ENCODE measurements around the gene RSF1.
"Not testable (repeated sequence)": the region's sequence is repeated elsewhere in the genome, so short reads cannot be mapped to it uniquely, and the experiment has no call there.

The RSF1 gene

DNA sequence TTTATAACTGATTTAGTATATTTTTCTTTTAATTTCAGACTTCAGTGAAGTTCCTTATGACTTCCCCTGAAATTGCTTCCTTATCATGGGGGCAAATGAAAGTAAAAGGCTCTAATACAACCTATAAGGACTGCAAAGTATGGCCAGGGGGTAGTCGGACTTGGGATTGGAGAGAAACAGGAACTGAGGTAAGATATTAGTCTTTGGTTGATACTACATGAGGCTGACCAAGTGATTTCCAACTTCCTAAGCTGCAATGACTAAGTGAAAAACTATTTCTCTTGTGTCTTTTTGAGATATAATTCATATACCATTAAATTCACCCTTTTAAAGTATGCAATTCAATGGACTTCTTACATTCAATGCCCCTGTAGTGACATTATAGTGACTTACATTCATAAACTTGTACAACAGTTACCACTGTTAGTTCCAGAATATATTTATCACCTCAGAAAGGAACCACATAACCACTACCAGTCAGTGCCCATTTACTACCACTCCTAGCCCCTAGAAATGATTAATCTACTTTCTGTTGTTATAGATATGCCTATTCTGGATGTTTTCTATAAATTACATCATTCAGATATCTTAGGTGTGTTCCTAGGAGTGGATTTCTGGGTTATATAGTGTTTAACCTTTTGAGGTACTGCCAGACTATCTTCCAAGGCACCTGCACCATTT, 22.1 kb upstream of the RSF1 start:
- Histone ChIP-seq H3K36me3 (ENCODE audit: control insufficient read depth, insufficient read depth, low read length) (peaks cover 12% of the 10 kb centered on the region), H3K27me3 (ENCODE audit: control insufficient read depth, insufficient read depth, low read length, poor library complexity, severe bottlenecking) (no peaks in the 10 kb centered on the region), H3K4me3 (ENCODE audit: insufficient read depth, low read depth, low read length) (no peak overlapping the region), H3K27ac (ENCODE audit: insufficient read depth, low read depth, low read length, poor library complexity, severe bottlenecking) (no peak overlapping the region), H3K4me1 (ENCODE audit: control insufficient read depth, insufficient read depth, low read length) (no peaks in the 10 kb centered on the region), H3K9me3 (ENCODE audit: control insufficient read depth, low read length) (no peaks in the 10 kb centered on the region)
- WGBS, 2 experiments, result 88% methylated on average over 1 of the region's 1 CpG; no CpG with 5 or more reads in 1 of the 2 experiments

DNA sequence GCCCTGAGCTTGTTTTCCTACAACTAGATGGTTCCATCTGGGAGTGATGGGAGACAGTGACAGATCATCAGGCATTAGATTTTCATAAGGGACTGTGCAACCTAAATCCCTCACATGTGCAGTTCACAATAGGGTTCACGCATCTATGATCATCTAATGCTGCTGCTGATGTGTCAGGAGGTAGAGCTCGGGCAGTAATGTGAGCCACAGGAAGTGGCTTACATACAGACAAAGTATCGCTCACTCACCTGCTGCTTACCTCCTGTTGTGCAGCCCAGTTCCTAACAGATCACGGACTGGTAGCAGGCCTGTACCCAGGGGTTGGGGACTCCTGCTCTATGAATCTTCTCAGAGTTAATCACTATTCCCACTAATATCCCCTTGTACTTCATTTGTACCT, 12.8 kb upstream of the RSF1 start:
- Histone ChIP-seq H3K27ac (ENCODE audit: insufficient read depth, low read depth, low read length, poor library complexity, severe bottlenecking) (no peak overlapping the region), H3K4me3 (ENCODE audit: insufficient read depth, low read depth, low read length) (no peak overlapping the region), H3K27me3 (ENCODE audit: control insufficient read depth, insufficient read depth, low read length, poor library complexity, severe bottlenecking) (no peaks in the 10 kb centered on the region), H3K9me3 (ENCODE audit: control insufficient read depth, low read length) (no peaks in the 10 kb centered on the region), H3K36me3 (ENCODE audit: control insufficient read depth, insufficient read depth, low read length) (no peaks in the 10 kb centered on the region), H3K4me1 (ENCODE audit: control insufficient read depth, insufficient read depth, low read length) (no peaks in the 10 kb centered on the region)
- 92 to 97% methylated on average over 4 of the region's 4 CpGs for WGBS, 2 experiments

DNA sequence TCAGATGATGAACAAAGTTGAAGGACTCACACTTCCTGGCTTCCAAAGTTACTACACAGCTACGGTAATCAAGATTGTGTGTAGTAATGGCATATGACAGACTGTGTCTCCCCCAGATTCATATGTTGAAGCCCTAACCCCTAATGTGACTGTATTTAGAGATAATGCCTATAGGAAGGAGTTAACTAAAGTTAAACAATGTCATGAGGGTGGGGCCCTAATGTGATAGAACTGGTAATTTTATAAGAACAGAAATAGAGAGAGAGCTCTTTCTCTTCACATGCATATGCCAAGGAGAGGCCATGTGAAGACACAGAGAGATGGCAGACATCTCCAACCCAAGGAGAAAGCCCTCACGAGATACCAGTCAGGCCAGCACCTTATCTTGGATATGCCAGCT, 8.4 kb upstream of the RSF1 start:
- Histone ChIP-seq H3K27me3 (ENCODE audit: control insufficient read depth, insufficient read depth, low read length, poor library complexity, severe bottlenecking) (no peaks in the 10 kb centered on the region), H3K36me3 (ENCODE audit: control insufficient read depth, insufficient read depth, low read length) (no peaks in the 10 kb centered on the region), H3K9me3 (ENCODE audit: control insufficient read depth, low read length) (no peaks in the 10 kb centered on the region), H3K4me3 (ENCODE audit: insufficient read depth, low read depth, low read length) (no peak overlapping the region), H3K27ac (ENCODE audit: insufficient read depth, low read depth, low read length, poor library complexity, severe bottlenecking) (no peak overlapping the region), H3K4me1 (ENCODE audit: control insufficient read depth, insufficient read depth, low read length) (no peaks in the 10 kb centered on the region)
- 95 to 97% methylated on average over 2 of the region's 2 CpGs for WGBS, 2 experiments

DNA sequence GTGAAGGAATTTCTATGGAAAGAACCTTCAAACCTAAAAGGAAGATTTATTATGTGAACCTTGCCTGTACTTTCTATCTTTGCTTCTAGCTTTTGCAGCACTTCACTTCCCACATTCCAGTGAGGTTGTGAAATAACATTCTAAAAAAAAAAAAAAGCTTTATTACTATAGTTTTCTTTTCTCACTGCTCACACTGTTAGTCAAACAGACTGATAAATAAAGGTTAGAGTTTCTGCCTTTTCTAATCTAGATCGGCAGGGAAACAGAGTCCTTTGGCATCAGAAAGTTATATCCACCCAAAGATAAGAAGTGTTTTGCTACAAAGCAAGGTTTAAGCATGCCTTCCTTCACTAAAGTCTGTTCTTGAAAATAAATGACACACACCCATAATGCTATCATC, 3.3 kb upstream of the RSF1 start:
- Histone ChIP-seq H3K4me1 (ENCODE audit: control insufficient read depth, insufficient read depth, low read length) (peaks cover 6% of the 10 kb centered on the region), H3K4me3 (ENCODE audit: insufficient read depth, low read depth, low read length) (no peak overlapping the region), H3K27me3 (ENCODE audit: control insufficient read depth, insufficient read depth, low read length, poor library complexity, severe bottlenecking) (no peaks in the 10 kb centered on the region), H3K36me3 (ENCODE audit: control insufficient read depth, insufficient read depth, low read length) (no peaks in the 10 kb centered on the region), H3K27ac (ENCODE audit: insufficient read depth, low read depth, low read length, poor library complexity, severe bottlenecking) (no peak overlapping the region), H3K9me3 (ENCODE audit: control insufficient read depth, low read length) (no peaks in the 10 kb centered on the region)
- WGBS, 2 experiments, result 88 to 97% methylated on average over 1 of the region's 1 CpG

DNA sequence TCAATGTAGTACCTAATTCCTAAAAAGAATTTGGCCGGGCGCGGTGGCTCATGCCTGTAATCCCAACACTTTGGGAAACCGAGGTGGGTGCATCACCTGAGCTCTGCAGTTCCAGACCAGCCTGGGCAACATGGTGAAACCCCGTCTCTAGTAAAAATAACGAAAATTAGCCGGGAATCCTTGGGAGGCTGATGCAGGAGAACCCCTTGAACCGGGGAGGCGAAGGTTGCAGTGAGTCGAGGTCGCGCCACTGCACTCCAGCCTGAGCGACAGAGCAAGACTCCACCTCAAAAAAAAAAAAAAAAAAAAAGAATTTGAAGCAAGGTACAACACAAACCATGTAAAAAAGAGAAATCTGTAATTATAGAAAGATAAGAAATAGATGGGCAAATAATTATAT, 1.6 kb upstream of the RSF1 start:
- WGBS, 2 experiments, result 83 to 84% methylated on average over 9 to 12 of the region's 13 CpGs
- H3K9me3 ChIP-seq (ENCODE audit: control insufficient read depth, low read length); H3K27ac ChIP-seq (ENCODE audit: insufficient read depth, low read depth, low read length, poor library complexity, severe bottlenecking): not testable (repeated sequence)

DNA sequence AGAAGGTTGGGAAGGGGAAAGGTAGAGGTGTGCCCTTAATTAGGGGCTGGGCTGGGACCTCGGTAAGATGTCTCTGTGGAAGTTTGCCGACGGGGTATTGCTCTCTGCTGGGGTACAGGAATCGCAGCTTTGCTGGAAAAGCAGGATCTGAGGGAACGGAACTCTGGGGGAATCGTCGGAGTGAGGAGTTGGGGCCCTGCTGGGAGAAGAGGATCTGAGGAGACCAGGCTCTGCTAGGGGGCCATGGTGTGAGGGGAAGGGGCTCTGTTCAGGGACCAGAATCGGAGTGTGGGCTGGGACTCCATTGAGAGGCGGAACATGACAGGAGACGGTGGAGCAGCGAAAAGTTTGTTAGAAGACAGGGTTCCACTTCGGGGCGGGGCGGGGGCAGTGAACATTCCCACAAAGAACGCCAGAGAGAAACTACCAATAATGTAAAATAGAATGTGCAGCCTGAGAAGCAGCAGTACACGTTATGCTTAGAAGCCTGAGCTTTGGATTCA, 878 bp upstream of the RSF1 start:
- Histone ChIP-seq H3K27ac (ENCODE audit: insufficient read depth, low read depth, low read length, poor library complexity, severe bottlenecking) (peak overlapping the region; percentile 56), H3K9me3 (ENCODE audit: control insufficient read depth, low read length) (no peaks in the 10 kb centered on the region)
- WGBS, 2 experiments, result 1% methylated on average over 16 of the region's 16 CpGs

More for the DNA sequence above, 1.6 kb upstream of the RSF1 start:
- not testable (repeated sequence) for H3K4me1 ChIP-seq (ENCODE audit: control insufficient read depth, insufficient read depth, low read length); H3K36me3 ChIP-seq (ENCODE audit: control insufficient read depth, insufficient read depth, low read length); H3K27me3 ChIP-seq (ENCODE audit: control insufficient read depth, insufficient read depth, low read length, poor library complexity, severe bottlenecking)
- peak overlapping the region; percentile 99 for H3K4me3 ChIP-seq (ENCODE audit: insufficient read depth, low read depth, low read length)

DNA sequence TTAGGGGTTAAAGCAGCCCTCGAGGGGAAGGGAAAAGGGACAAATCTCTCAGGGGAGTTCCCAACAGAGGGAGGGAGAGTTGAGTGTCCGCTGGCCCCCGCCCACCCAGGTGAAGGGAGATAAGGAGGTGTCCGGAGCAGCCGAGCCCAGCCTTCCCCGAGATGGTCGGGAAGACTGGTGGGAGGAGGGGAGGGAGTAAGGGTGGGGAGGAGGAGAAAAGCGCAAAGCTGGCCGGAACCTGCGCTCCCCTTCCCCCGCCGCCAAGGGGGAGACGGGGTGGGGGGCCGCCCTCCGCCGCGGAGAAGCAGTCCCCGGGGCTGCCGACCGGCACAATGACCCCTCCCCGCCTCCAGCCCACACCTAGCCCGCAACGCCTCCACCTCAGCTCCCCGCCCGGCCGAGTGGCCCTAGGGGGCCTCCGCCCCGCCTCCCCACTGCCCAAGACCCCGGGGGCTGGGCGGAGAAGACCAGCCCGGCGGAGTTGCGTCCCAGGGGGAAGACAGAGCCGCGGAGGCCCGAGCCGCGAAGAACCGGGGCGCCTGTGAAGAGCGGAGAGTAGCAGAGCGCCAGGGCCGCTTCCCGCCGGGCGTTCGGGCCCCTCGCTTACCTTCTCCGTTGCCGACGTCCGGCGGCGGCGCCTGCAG, 479 bp downstream of the RSF1 start:
- peaks cover 2% of the 10 kb centered on the region for H3K36me3 ChIP-seq (ENCODE audit: control insufficient read depth, insufficient read depth, low read length)
- no peaks in the 10 kb centered on the region for H3K9me3 ChIP-seq (ENCODE audit: control insufficient read depth, low read length)
- H3K27me3 ChIP-seq (ENCODE audit: control insufficient read depth, insufficient read depth, low read length, poor library complexity, severe bottlenecking), result no peaks in the 10 kb centered on the region
- peaks cover 6% of the 10 kb centered on the region for H3K4me1 ChIP-seq (ENCODE audit: control insufficient read depth, insufficient read depth, low read length)
- WGBS, 2 experiments, result 0 to 1% methylated on average over 55 of the region's 55 CpGs
- peak overlapping the region; percentile 99 for H3K4me3 ChIP-seq (ENCODE audit: insufficient read depth, low read depth, low read length)
- peak overlapping the region; percentile 90 for H3K27ac ChIP-seq (ENCODE audit: insufficient read depth, low read depth, low read length, poor library complexity, severe bottlenecking)

More for the DNA sequence above, 878 bp upstream of the RSF1 start:
- no peaks in the 10 kb centered on the region for H3K36me3 ChIP-seq (ENCODE audit: control insufficient read depth, insufficient read depth, low read length)
- H3K4me3 ChIP-seq (ENCODE audit: insufficient read depth, low read depth, low read length), result peak overlapping the region; percentile 99
- no peaks in the 10 kb centered on the region for H3K27me3 ChIP-seq (ENCODE audit: control insufficient read depth, insufficient read depth, low read length, poor library complexity, severe bottlenecking)
- peaks cover 6% of the 10 kb centered on the region for H3K4me1 ChIP-seq (ENCODE audit: control insufficient read depth, insufficient read depth, low read length)

DNA sequence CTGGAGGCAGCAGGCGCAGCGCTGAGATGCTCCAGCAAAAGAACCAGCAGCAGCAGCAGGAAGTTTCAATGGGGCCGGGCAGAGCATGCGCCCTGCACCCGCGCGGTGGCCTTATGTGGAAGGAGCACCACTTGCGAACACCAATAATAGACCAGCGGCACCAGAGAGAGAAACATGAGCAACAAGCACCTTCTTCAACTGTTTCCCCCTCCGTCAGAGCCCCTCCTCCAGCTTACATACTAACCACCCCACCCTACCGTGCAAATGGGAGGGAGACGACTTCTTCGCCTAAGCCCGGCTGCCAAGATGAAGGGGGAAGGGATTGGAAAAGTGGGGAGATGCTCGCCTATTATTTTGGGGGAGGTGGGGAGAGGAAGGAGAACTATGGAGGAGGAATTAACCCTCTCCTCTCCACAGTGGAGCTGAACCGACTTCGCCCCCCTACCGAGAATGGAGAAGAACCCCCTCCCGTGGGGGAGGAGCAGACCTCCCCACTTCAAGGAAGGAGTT, 1.1 kb downstream of the RSF1 start:
- no peaks in the 10 kb centered on the region for H3K9me3 ChIP-seq (ENCODE audit: control insufficient read depth, low read length)
- whole genome bisulfite sequencing, 2 experiments, result 0% methylated on average over 11 to 18 of the region's 19 CpGs
- H3K4me3 ChIP-seq (ENCODE audit: insufficient read depth, low read depth, low read length), result peak overlapping the region; percentile 99
- peak overlapping the region; percentile 90 for H3K27ac ChIP-seq (ENCODE audit: insufficient read depth, low read depth, low read length, poor library complexity, severe bottlenecking)
- H3K36me3 ChIP-seq (ENCODE audit: control insufficient read depth, insufficient read depth, low read length), result peaks cover 2% of the 10 kb centered on the region
- no peaks in the 10 kb centered on the region for H3K27me3 ChIP-seq (ENCODE audit: control insufficient read depth, insufficient read depth, low read length, poor library complexity, severe bottlenecking)
- peaks cover 6% of the 10 kb centered on the region for H3K4me1 ChIP-seq (ENCODE audit: control insufficient read depth, insufficient read depth, low read length)

DNA sequence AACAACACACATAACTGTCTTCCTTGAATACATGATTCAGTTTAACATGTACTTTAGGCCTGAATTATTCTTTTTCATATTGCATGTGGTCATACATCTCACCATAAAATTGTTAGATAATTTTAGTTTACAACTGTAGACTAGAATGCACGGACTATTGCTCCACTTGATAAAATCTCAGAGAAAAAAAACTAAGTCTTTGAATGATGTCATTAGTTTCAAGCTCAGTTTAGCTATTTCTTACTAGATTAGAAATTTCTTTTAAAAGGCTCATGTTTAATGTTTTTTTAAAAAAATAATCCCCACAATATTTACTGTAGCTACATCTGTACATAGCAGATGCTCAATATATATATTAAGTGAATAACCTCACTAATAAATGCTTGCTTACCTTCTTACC, 5.1 kb downstream of the RSF1 start:
- no peaks in the 10 kb centered on the region for H3K9me3 ChIP-seq (ENCODE audit: control insufficient read depth, low read length)
- no peaks in the 10 kb centered on the region for H3K27me3 ChIP-seq (ENCODE audit: control insufficient read depth, insufficient read depth, low read length, poor library complexity, severe bottlenecking)
- H3K27ac ChIP-seq (ENCODE audit: insufficient read depth, low read depth, low read length, poor library complexity, severe bottlenecking), result no peak overlapping the region
- 80% methylated on average over 1 of the region's 1 CpG; no CpG with 5 or more reads in 1 of the 2 experiments for WGBS, 2 experiments
- H3K4me3 ChIP-seq (ENCODE audit: insufficient read depth, low read depth, low read length), result no peak overlapping the region
- H3K4me1 ChIP-seq (ENCODE audit: control insufficient read depth, insufficient read depth, low read length), result no peaks in the 10 kb centered on the region
- H3K36me3 ChIP-seq (ENCODE audit: control insufficient read depth, insufficient read depth, low read length), result peaks cover 2% of the 10 kb centered on the region

DNA sequence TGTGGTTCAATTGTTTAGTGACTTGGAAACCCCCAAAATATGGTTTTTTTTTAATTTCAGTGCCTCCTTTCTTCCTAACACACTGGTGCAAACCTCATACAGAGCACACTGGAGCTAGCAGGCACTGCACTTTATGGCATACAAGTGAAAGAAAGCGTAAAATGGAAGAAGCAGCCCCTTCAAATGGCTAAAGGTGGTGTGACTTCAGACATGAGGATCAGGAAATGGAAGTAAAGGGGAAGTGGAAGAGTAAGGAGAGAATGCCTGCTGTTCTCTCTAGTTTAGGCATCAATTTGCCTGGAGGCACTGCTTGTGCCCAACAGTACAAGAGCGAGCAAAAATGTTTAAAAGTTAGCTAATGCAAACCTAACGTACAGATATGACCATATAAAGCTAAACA, 5.7 kb downstream of the RSF1 start:
- no peak overlapping the region for H3K4me3 ChIP-seq (ENCODE audit: insufficient read depth, low read depth, low read length)
- no peak overlapping the region for H3K27ac ChIP-seq (ENCODE audit: insufficient read depth, low read depth, low read length, poor library complexity, severe bottlenecking)
- H3K36me3 ChIP-seq (ENCODE audit: control insufficient read depth, insufficient read depth, low read length), result peaks cover 2% of the 10 kb centered on the region
- H3K4me1 ChIP-seq (ENCODE audit: control insufficient read depth, insufficient read depth, low read length), result no peaks in the 10 kb centered on the region
- H3K9me3 ChIP-seq (ENCODE audit: control insufficient read depth, low read length), result no peaks in the 10 kb centered on the region
- H3K27me3 ChIP-seq (ENCODE audit: control insufficient read depth, insufficient read depth, low read length, poor library complexity, severe bottlenecking), result no peaks in the 10 kb centered on the region
- WGBS, 2 experiments, result 98 to 99% methylated on average over 2 to 3 of the region's 3 CpGs

All from ectodermal cell (in vitro differentiated cells).